Caco-2 (cell line): ENCODE results near the gene MED26. TPM values are rescaled to one million over a fixed set of nuclear protein-coding genes. Genes with fewer than 3 reads are reported as not detected.

Experiments used
- BruUV-seq: library from RNA; stranded (reverse); fragments of 400-500 nt; replicated peaks from 2 replicates; lab custom pipeline; 2021; lab: Mats Ljungman, UMichigan
- CTCF ChIA-PET: fragments of 300-600 bp; sonication (Branson Sonifier 250); formaldehyde crosslinking; loops from one replicate; lab custom pipeline; 2022; ENCODE audit warnings: antibody characterized with exemption; lab: Charles Lee
- POLR2A ChIA-PET: fragments of 300-600 bp; sonication (Branson Sonifier 250); formaldehyde crosslinking; loops from one replicate; lab custom pipeline; 2022; ENCODE audit warnings: antibody characterized with exemption; lab: Charles Lee
- DNase-seq, 2 experiments: peaks; one replicate each; pipeline versions ENCODE4 v3.0.0 to v3.0.0-alpha.2; 2020 to 2022
- H3K27me3 ChIP-seq: replicated peaks from 2 replicates; pipeline ENCODE4 v1.6.0; 2011; ENCODE audit warnings: low read length; ENCODE audit not compliant: control insufficient read depth, insufficient read depth
- H3K36me3 ChIP-seq: 2 replicates; pipeline ENCODE4 v1.5.1; 2011; ENCODE audit warnings: low read length; ENCODE audit not compliant: control insufficient read depth, insufficient read depth
- H3K4me1 ChIP-seq: fragments of 250-450 bp; sonication (Bioruptor Pico); 2 replicates; pipeline ENCODE4 v1.5.1; 2020; ENCODE audit warnings: mild to moderate bottlenecking
- H3K4me3 ChIP-seq: 2 replicates; pipeline ENCODE4 v1.5.1; 2011; ENCODE audit warnings: low read depth, mild to moderate bottlenecking, control low read depth, low read length
- H3K9me3 ChIP-seq: fragments of 250-450 bp; sonication (Bioruptor Pico); 2 replicates; pipeline ENCODE4 v1.5.1; 2020; ENCODE audit warnings: mild to moderate bottlenecking, moderate library complexity
- H3K27ac Mint-ChIP-seq: one replicate; pipeline ENCODE4 v1.8.0; 2022; ENCODE audit warnings: mixed read lengths; ENCODE audit not compliant: unreplicated experiment
- H3K27me3 Mint-ChIP-seq: one replicate; pipeline ENCODE4 v1.8.0; 2022; ENCODE audit warnings: mixed read lengths; ENCODE audit not compliant: insufficient read depth, unreplicated experiment
- H3K36me3 Mint-ChIP-seq: one replicate; pipeline ENCODE4 v1.8.0; 2022; ENCODE audit warnings: mild to moderate bottlenecking, mixed read lengths; ENCODE audit not compliant: insufficient read depth, unreplicated experiment
- H3K4me1 Mint-ChIP-seq: one replicate; pipeline ENCODE4 v1.8.0; 2022; ENCODE audit warnings: low read depth, mixed read lengths; ENCODE audit not compliant: unreplicated experiment
- H3K4me3 Mint-ChIP-seq: one replicate; pipeline ENCODE4 v1.8.0; 2022; ENCODE audit warnings: mild to moderate bottlenecking, moderate library complexity, mixed read lengths; ENCODE audit not compliant: unreplicated experiment
- H3K9me3 Mint-ChIP-seq: one replicate; pipeline ENCODE4 v1.8.0; 2022; ENCODE audit warnings: mixed read lengths; ENCODE audit not compliant: unreplicated experiment
- intact Hi-C: fragments of 100-400 bp; cut with micrococcal nuclease; formaldehyde crosslinking; loops from one replicate; pipeline ENCODE4 v1.10.0; 2022; ENCODE audit not compliant: unreplicated experiment
- total RNA-seq: library from RNA; stranded (reverse); gene quantifications from 2 replicates; pipeline ENCODE4 v1.2.3, GENCODE V29; 2022
- TF ChIP-seq, protein P1 (sequence below), 2 experiments: fragments of 200-600 bp in 1 of 2; IDR thresholded peaks; 1 replicate in 1 of 2; 2 replicates in 1 of 2; pipeline versions ENCODE4 v1.5.1 to v1.8.0; 2011 to 2022; ENCODE audit warnings: antibody characterized with exemption in 1 of 2, control low read depth in 1 of 2, inconsistent platforms in 1 of 2, low read depth in 1 of 2, low read length in 1 of 2, mild to moderate bottlenecking in 1 of 2, moderate library complexity in 1 of 2; ENCODE audit not compliant: insufficient read depth in 1 of 2, severe bottlenecking in 1 of 2, unreplicated experiment in 1 of 2

MED26 gene
- total RNA-seq, 1 experiment from 2014 or later: 11.4 TPM

DNA sequence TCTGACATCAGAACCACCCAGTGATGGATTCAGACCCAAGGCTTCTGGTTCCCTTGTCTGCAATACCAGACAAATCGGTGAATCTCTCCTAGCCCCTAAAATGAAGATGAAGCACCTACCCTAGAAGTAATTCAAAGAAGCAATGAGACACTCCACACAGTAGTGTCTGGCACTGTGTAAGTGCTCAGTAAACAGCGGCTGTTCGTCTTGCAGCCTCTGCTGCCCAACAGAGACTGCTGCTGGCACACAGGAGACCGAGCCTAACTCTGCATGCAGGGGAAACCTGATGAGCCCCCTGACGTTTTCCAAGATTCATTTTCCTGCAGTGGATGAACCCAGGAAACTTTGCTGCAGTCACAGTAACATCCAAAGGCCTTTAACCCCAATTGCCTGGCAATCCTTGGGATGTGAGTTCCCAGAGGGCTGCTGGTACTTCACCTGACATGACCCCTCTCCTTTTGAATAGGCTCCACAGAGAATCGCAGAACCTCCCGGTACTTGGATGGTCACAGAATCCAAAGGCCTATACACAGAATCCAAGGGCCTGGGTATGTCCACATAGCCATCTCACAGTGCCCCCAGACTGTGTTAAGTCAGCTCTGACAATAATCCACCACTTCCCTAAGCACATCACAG, 6.7 kb downstream of the MED26 start:
- Mint-ChIP-seq H3K4me3 (no peak overlapping the region), H3K4me1 (peaks cover 6% of the 10 kb centered on the region), H3K27ac (peak overlapping the region; percentile 27), H3K9me3 (no peaks in the 10 kb centered on the region), H3K27me3 (no peaks in the 10 kb centered on the region), H3K36me3 (peaks cover 27% of the 10 kb centered on the region)
- POLR2A ChIA-PET: no interaction called here
- Histone ChIP-seq H3K9me3 (no peaks in the 10 kb centered on the region), H3K4me1 (peaks cover 8% of the 10 kb centered on the region), H3K4me3 (no peak overlapping the region), H3K36me3 (peaks cover 2% of the 10 kb centered on the region; the same call in 1 of the 2 replicates), H3K27me3 (no peaks in the 10 kb centered on the region)
- BruUV-seq: no TSS peak
- CTCF ChIA-PET: no interaction called here
- intact Hi-C loops: no loop called here
- no peak for DNase-seq
- TF ChIP-seq, protein P1, sequence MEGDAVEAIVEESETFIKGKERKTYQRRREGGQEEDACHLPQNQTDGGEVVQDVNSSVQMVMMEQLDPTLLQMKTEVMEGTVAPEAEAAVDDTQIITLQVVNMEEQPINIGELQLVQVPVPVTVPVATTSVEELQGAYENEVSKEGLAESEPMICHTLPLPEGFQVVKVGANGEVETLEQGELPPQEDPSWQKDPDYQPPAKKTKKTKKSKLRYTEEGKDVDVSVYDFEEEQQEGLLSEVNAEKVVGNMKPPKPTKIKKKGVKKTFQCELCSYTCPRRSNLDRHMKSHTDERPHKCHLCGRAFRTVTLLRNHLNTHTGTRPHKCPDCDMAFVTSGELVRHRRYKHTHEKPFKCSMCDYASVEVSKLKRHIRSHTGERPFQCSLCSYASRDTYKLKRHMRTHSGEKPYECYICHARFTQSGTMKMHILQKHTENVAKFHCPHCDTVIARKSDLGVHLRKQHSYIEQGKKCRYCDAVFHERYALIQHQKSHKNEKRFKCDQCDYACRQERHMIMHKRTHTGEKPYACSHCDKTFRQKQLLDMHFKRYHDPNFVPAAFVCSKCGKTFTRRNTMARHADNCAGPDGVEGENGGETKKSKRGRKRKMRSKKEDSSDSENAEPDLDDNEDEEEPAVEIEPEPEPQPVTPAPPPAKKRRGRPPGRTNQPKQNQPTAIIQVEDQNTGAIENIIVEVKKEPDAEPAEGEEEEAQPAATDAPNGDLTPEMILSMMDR (IDR thresholded peaks at IDR 0.05; ENCODE audit: insufficient read depth in 1 of 2, low read depth in 1 of 2, low read length in 1 of 2, severe bottlenecking in 1 of 2, unreplicated experiment in 1 of 2): no peak

DNA sequence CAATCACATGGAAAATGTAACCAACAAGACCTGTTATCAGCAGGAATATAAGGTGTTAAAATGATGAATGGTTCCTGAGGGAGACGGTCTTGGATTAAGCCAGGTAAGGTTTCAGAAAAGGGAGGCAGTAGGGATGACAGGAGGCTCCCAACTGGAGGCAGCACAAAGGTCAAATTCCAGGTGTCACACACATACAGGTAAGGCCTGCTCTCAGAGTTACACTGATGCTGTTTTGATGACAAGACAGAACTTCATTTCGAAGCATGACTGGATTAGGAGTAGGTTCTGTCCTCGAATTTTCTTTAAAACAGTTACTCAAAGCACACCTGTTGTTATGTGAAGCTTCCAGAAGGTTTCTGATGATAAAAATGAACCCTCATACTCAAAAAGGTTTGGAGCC, 7.4 kb downstream of the MED26 start:
- ChIA-PET POLR2A (no interaction called here), CTCF (no interaction called here)
- H3K36me3 ChIP-seq: peaks cover 2% of the 10 kb centered on the region; the same call in 1 of the 2 replicates
- peak in 1 of 2 experiments; percentile 3 for DNase-seq
- TF ChIP-seq, protein P1 (IDR thresholded peaks at IDR 0.05; ENCODE audit: insufficient read depth in 1 of 2, low read depth in 1 of 2, low read length in 1 of 2, severe bottlenecking in 1 of 2, unreplicated experiment in 1 of 2): no peak
- intact Hi-C loops: no loop called here
- Mint-ChIP-seq H3K27ac (no peak overlapping the region), H3K36me3 (peaks cover 20% of the 10 kb centered on the region), H3K4me3 (no peak overlapping the region), H3K9me3 (no peaks in the 10 kb centered on the region), H3K27me3 (no peaks in the 10 kb centered on the region), H3K4me1 (peaks cover 2% of the 10 kb centered on the region)
- no peaks in the 10 kb centered on the region for H3K27me3 ChIP-seq
- BruUV-seq: no TSS peak
- H3K9me3 ChIP-seq: no peaks in the 10 kb centered on the region
- no peak overlapping the region for H3K4me3 ChIP-seq
- peaks cover 8% of the 10 kb centered on the region for H3K4me1 ChIP-seq

DNA sequence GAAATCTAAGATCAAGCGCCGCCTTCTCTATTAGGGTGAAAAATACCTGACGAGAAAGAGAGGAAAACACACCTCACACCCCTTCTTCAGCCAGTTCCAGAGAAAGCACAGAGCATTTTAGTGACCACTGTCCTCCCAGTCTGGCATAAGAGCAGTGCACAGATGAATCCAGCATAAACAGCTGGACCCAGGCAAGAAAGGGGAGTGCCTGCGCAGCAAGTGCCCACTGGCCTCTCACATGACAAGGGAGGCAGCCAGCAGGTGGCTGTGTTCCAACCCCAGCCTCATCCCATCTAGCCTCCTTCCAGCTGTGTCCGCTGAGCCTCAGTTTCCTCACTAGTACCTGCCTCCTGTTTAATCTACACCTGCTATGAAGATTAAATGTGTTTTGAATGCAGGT, 8.0 kb downstream of the MED26 start:
- Histone ChIP-seq H3K36me3 (peaks cover 2% of the 10 kb centered on the region; the same call in 1 of the 2 replicates), H3K9me3 (no peaks in the 10 kb centered on the region), H3K4me3 (no peak overlapping the region), H3K4me1 (peaks cover 8% of the 10 kb centered on the region), H3K27me3 (no peaks in the 10 kb centered on the region)
- no TSS peak for BruUV-seq
- TF ChIP-seq, protein P1 (IDR thresholded peaks at IDR 0.05; ENCODE audit: insufficient read depth in 1 of 2, low read depth in 1 of 2, low read length in 1 of 2, severe bottlenecking in 1 of 2, unreplicated experiment in 1 of 2): no peak
- H3K4me3 Mint-ChIP-seq: no peak overlapping the region
- H3K36me3 Mint-ChIP-seq: peaks cover 15% of the 10 kb centered on the region
- no peak for DNase-seq
- H3K27me3 Mint-ChIP-seq: no peaks in the 10 kb centered on the region
- no peaks in the 10 kb centered on the region for H3K9me3 Mint-ChIP-seq
- intact Hi-C loops: no loop called here
- ChIA-PET CTCF (no interaction called here), POLR2A (no interaction called here)
- H3K4me1 Mint-ChIP-seq: peaks cover 3% of the 10 kb centered on the region
- H3K27ac Mint-ChIP-seq: no peak overlapping the region
